H1 (cell line): ENCODE measurements around the gene LMX1B. TPM values are rescaled to one million over a fixed set of nuclear protein-coding genes. Genes with fewer than 3 reads are reported as not detected.

Source experiments
- ASH2L ChIP-seq: fragments of 200-600, 300-600 bp; sonication (generic); IDR thresholded peaks from one replicate; pipeline ENCODE4 v1.7.1; 2017; ENCODE audit warnings: low read length
- CBX8 ChIP-seq: fragments of 300-800, 300-1000 bp; sonication (generic); IDR thresholded peaks from 2 replicates; pipeline ENCODE4 v1.7.1; 2016; ENCODE audit warnings: low read depth, low read length, borderline replicate concordance
- CHD1 ChIP-seq: IDR thresholded peaks from 2 replicates; pipeline ENCODE4 v1.6.1; 2012; ENCODE audit warnings: low read depth, low read length, improper control_type of control experiment
- MAFK ChIP-seq: IDR thresholded peaks from 2 replicates; pipeline ENCODE4 v1.6.1; 2012; ENCODE audit warnings: low read depth, mild to moderate bottlenecking, improper control_type of control experiment, low read length
- POU5F1 ChIP-seq: IDR thresholded peaks from 2 replicates; pipeline ENCODE4 v1.6.1; 2011; ENCODE audit warnings: low read depth, mild to moderate bottlenecking, low read length, moderate library complexity
- SAP30 ChIP-seq: fragments of 300-600 bp; sonication (generic); IDR thresholded peaks from 2 replicates; pipeline ENCODE4 v1.7.1; 2012; ENCODE audit warnings: low read length, moderate library complexity, mild to moderate bottlenecking, inconsistent platforms; ENCODE audit not compliant: insufficient read depth, insufficient replicate concordance
- polyA plus RNA-seq, 7 experiments: library from polyadenylated mRNA; depleted of rRNA in 3 of 7; stranded (reverse) in 5 of 7; unstranded in 2 of 7; fragments of >200 nt in 5 of 7; fragments of 200-250 nt in 2 of 7; gene quantifications; 1 replicate in 5 of 7; 2 replicates in 1 of 7; 4 replicates in 1 of 7; pipeline versions ENCODE4 v1.2.1 to v1.2.3, GENCODE V29; 2011 to 2013; ENCODE audit warnings: missing spikeins in 2 of 7, mixed read lengths in 2 of 7
- total RNA-seq: library from RNA; stranded (reverse); fragmentation: NEBNext Ultra II Directional; extraction: Animal tissue kit (Norgen Biotek cat#: 25700); gene quantifications from 2 replicates; pipeline ENCODE4 v1.2.1, GENCODE V29; 2021
- TF ChIP-seq, protein P1 (sequence below): IDR thresholded peaks from 2 replicates; pipeline ENCODE4 v1.6.1; 2011; ENCODE audit warnings: low read depth, mild to moderate bottlenecking, low read length; ENCODE audit not compliant: insufficient read depth

LMX1B gene
- total and polyA plus RNA-seq, 2 of the 8 experiments (the other 6 are each of a cell fraction or from before 2014, with no cell fraction given) = 0.09 to 0.37 TPM

DNA sequence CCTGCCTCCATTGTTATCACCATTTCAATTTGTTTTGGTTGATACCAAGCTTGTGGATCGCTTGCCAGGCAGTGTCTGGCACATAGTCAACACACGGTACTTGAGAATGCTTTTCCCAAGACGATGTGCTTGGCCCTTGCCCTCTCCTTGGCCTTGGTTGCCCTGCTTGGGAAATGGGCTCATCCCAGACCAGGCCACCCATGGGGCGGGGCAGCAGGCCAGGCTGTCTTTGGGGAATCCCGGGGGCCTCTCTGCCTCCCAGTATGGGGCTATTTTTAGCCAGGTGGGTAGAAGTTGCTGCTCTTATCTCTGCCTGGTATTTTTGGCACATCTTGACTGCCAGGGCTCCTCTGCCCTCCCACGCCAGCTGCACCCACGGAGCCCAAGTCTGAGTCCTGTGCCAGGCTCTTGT lies 49.9 kb downstream of the LMX1B start (continued):
- TF ChIP-seq SAP30 = no peak
- TF ChIP-seq CHD1 = no peak
- no peak for TF ChIP-seq MAFK
- no peak for TF ChIP-seq ASH2L
- no peak for TF ChIP-seq POU5F1
- TF ChIP-seq CBX8 = no peak
- TF ChIP-seq, protein P1, sequence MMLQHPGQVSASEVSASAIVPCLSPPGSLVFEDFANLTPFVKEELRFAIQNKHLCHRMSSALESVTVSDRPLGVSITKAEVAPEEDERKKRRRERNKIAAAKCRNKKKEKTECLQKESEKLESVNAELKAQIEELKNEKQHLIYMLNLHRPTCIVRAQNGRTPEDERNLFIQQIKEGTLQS = no peak
- TF ChIP-seq, all 59 proteins: peak for 0
